ENCODE measurements around the gene THNSL1.
A peak's percentile ranks its signal among the peaks of the same experiment; 100 is the strongest.

Gene THNSL1

DNA sequence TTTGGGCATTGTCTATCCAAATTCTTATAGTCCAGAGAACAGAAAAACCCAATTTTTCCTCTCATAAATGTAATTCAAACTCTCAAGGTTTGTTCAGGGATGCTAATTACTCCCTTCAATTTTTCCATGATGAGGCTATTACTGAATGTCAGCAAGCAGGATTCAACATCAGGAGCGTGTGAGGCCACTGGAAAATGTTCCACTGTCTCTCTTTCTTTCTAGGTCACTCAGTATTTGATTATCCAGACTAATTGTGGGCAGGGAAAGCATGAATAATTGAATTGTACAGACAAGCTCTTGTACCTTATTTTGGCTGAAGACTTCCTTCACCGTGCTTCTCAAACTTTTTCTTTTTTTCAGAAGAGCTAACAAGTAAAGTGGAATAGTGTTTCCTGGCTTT lies 30.7 kb downstream of the THNSL1 start:
- Histone ChIP-seq H3K27ac (ENCODE audit: low read depth, low read length) (no peak overlapping the region), H3K27me3 (ENCODE audit: control insufficient read depth, insufficient read depth, low read length) (no peaks in the 10 kb centered on the region), H3K4me3 (ENCODE audit: low read length) (no peak overlapping the region), H3K36me3 (ENCODE audit: control insufficient read depth, insufficient read depth, low read length) (no peaks in the 10 kb centered on the region), H3K9ac (ENCODE audit: low read length) (no peak overlapping the region), H3K4me1 (ENCODE audit: control insufficient read depth, insufficient read depth, low read length) (peaks cover 2% of the 10 kb centered on the region)

- Histone ChIP-seq H3K36me3 (ENCODE audit: control insufficient read depth, insufficient read depth, low read length) (no peaks in the 10 kb centered on the region), H3K27me3 (ENCODE audit: control insufficient read depth, insufficient read depth, low read length) (no peaks in the 10 kb centered on the region), H3K4me3 (ENCODE audit: low read length) (no peak overlapping the region), H3K27ac (ENCODE audit: low read depth, low read length) (no peak overlapping the region), H3K9ac (ENCODE audit: low read length) (no peak overlapping the region), H3K4me1 (ENCODE audit: control insufficient read depth, insufficient read depth, low read length) (peaks cover 2% of the 10 kb centered on the region)
Measured at GRCh38 chr10:25047591-25048301, 31.3 kb downstream of the THNSL1 start.

GRCh38 chr10:25048450-25048849 lies 32.0 kb downstream of the THNSL1 start:
- Histone ChIP-seq H3K27ac (ENCODE audit: low read depth, low read length) (no peak overlapping the region), H3K27me3 (ENCODE audit: control insufficient read depth, insufficient read depth, low read length) (no peaks in the 10 kb centered on the region), H3K4me3 (ENCODE audit: low read length) (no peak overlapping the region), H3K36me3 (ENCODE audit: control insufficient read depth, insufficient read depth, low read length) (no peaks in the 10 kb centered on the region), H3K4me1 (ENCODE audit: control insufficient read depth, insufficient read depth, low read length) (peaks cover 2% of the 10 kb centered on the region), H3K9ac (ENCODE audit: low read length) (no peak overlapping the region)

- Histone ChIP-seq H3K4me1 (ENCODE audit: control insufficient read depth, insufficient read depth, low read length) (peaks cover 2% of the 10 kb centered on the region), H3K4me3 (ENCODE audit: low read length) (no peak overlapping the region), H3K9ac (ENCODE audit: low read length) (no peak overlapping the region), H3K27me3 (ENCODE audit: control insufficient read depth, insufficient read depth, low read length) (no peaks in the 10 kb centered on the region), H3K36me3 (ENCODE audit: control insufficient read depth, insufficient read depth, low read length) (no peaks in the 10 kb centered on the region), H3K27ac (ENCODE audit: low read depth, low read length) (no peak overlapping the region)
Measured at GRCh38 chr10:25049966-25050365, 33.6 kb downstream of the THNSL1 start.

GRCh38 chr10:25050402-25050801 lies 34.0 kb downstream of the THNSL1 start:
- Histone ChIP-seq H3K9ac (ENCODE audit: low read length) (no peak overlapping the region), H3K4me3 (ENCODE audit: low read length) (no peak overlapping the region), H3K36me3 (ENCODE audit: control insufficient read depth, insufficient read depth, low read length) (no peaks in the 10 kb centered on the region), H3K27me3 (ENCODE audit: control insufficient read depth, insufficient read depth, low read length) (no peaks in the 10 kb centered on the region), H3K27ac (ENCODE audit: low read depth, low read length) (no peak overlapping the region), H3K4me1 (ENCODE audit: control insufficient read depth, insufficient read depth, low read length) (peaks cover 2% of the 10 kb centered on the region)

- H3K36me3 ChIP-seq (ENCODE audit: control insufficient read depth, insufficient read depth, low read length), result no peaks in the 10 kb centered on the region
- peaks cover 2% of the 10 kb centered on the region for H3K4me1 ChIP-seq (ENCODE audit: control insufficient read depth, insufficient read depth, low read length)
- H3K27ac ChIP-seq (ENCODE audit: low read depth, low read length), result no peak overlapping the region
- no peak overlapping the region for H3K9ac ChIP-seq (ENCODE audit: low read length)
- H3K27me3 ChIP-seq (ENCODE audit: control insufficient read depth, insufficient read depth, low read length), result no peaks in the 10 kb centered on the region
- H3K4me3 ChIP-seq (ENCODE audit: low read length), result no peak overlapping the region
Measured at GRCh38 chr10:25052012-25052411, 35.6 kb downstream of the THNSL1 start.

DNA sequence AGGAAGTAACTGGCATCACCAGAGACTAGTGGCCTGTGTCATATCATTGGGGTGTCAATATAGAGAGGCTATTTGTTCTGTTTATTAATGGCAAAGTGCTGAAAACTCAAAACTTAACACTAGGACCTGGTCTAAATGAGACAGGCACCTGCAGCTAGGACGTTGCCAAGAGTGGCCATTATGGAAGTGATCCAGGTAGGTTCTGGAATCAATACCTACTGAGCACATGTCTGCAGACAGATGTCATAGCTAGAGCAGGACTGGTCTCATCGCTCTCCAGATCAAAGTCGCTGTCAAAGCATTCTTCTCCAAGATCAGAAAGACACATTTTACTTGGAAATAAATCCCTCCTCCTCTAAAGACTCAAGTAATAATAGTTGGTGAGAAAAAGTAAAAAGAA lies 40.3 kb downstream of the THNSL1 start:
- Histone ChIP-seq H3K4me3 (ENCODE audit: low read length) (no peak overlapping the region), H3K4me1 (ENCODE audit: control insufficient read depth, insufficient read depth, low read length) (no peaks in the 10 kb centered on the region), H3K9ac (ENCODE audit: low read length) (no peak overlapping the region), H3K36me3 (ENCODE audit: control insufficient read depth, insufficient read depth, low read length) (no peaks in the 10 kb centered on the region), H3K27ac (ENCODE audit: low read depth, low read length) (no peak overlapping the region), H3K27me3 (ENCODE audit: control insufficient read depth, insufficient read depth, low read length) (no peaks in the 10 kb centered on the region)

GRCh38 chr10:25057886-25058285 lies 41.5 kb downstream of the THNSL1 start:
- Histone ChIP-seq H3K27ac (ENCODE audit: low read depth, low read length) (no peak overlapping the region), H3K4me1 (ENCODE audit: control insufficient read depth, insufficient read depth, low read length) (no peaks in the 10 kb centered on the region), H3K27me3 (ENCODE audit: control insufficient read depth, insufficient read depth, low read length) (no peaks in the 10 kb centered on the region), H3K36me3 (ENCODE audit: control insufficient read depth, insufficient read depth, low read length) (no peaks in the 10 kb centered on the region), H3K4me3 (ENCODE audit: low read length) (no peak overlapping the region), H3K9ac (ENCODE audit: low read length) (no peak overlapping the region)

DNA sequence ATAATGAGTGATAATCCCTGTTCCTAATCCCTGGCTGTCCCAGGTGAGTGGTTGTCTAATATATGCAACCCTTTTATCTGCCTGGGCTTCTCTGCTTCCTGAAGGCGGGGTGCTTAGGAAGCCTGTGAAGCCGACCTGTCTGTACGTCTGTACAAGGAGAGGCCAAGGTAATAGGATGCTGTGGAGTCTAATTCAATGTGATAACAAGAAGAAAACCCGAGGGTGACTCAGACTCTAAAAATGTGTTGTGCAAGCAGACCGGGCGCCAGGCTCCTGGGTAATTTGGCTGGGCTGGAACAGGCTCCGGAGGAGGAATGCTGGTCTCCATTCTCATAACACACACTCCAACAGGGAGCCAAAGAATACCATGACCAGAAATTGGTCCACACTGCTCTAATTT lies 43.6 kb downstream of the THNSL1 start:
- H3K27ac ChIP-seq (ENCODE audit: low read depth, low read length), result no peak overlapping the region
- no peaks in the 10 kb centered on the region for H3K36me3 ChIP-seq (ENCODE audit: control insufficient read depth, insufficient read depth, low read length)
- H3K4me1 ChIP-seq (ENCODE audit: control insufficient read depth, insufficient read depth, low read length), result no peaks in the 10 kb centered on the region
- no peaks in the 10 kb centered on the region for H3K27me3 ChIP-seq (ENCODE audit: control insufficient read depth, insufficient read depth, low read length)
- H3K9ac ChIP-seq (ENCODE audit: low read length), result no peak overlapping the region
- no peak overlapping the region for H3K4me3 ChIP-seq (ENCODE audit: low read length)

- Histone ChIP-seq H3K36me3 (ENCODE audit: control insufficient read depth, insufficient read depth, low read length) (no peaks in the 10 kb centered on the region), H3K27me3 (ENCODE audit: control insufficient read depth, insufficient read depth, low read length) (no peaks in the 10 kb centered on the region), H3K4me1 (ENCODE audit: control insufficient read depth, insufficient read depth, low read length) (no peaks in the 10 kb centered on the region), H3K27ac (ENCODE audit: low read depth, low read length) (no peak overlapping the region), H3K4me3 (ENCODE audit: low read length) (no peak overlapping the region), H3K9ac (ENCODE audit: low read length) (no peak overlapping the region)
Measured at GRCh38 chr10:25061125-25061524, 44.7 kb downstream of the THNSL1 start.

DNA sequence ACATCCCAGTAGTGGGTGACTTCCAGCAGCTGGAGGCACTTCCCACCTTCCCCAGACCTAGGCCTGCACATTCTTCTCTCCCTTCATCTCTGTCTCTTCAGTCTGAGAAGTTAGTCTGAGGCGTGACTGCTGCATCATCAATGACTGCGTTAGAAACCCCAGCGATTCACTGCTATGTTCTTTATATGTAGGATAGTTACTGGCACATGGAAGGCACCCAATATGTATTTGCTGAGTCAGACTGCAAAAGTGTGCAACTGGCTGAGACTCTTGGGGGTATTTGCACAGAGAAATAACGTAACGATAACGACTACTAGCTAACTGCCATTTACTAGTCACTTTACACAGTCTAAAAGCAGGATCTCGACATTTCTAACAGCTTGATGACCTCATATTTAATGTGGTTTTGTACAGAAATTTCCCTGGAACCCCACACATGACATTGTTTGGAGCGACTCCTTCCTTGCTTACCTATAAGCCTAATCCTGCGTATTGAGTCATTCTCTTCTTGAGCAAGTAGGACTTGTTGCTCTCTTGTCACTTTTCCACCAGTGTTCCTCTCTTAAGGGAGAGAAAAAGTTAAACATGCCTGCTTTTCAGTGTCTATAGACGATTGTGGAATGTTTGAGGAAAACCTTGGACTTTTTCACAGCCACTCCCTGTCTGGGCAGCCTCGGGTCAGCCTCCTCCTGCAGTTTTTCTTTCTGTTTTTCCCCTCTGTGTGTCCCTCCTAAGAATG lies 45.5 kb downstream of the THNSL1 start:
- no peak overlapping the region for H3K9ac ChIP-seq (ENCODE audit: low read length)
- H3K4me1 ChIP-seq (ENCODE audit: control insufficient read depth, insufficient read depth, low read length), result no peaks in the 10 kb centered on the region
- H3K4me3 ChIP-seq (ENCODE audit: low read length), result peak overlapping the region; percentile 39
- H3K27me3 ChIP-seq (ENCODE audit: control insufficient read depth, insufficient read depth, low read length), result no peaks in the 10 kb centered on the region
- H3K36me3 ChIP-seq (ENCODE audit: control insufficient read depth, insufficient read depth, low read length), result no peaks in the 10 kb centered on the region
- H3K27ac ChIP-seq (ENCODE audit: low read depth, low read length), result no peak overlapping the region

DNA sequence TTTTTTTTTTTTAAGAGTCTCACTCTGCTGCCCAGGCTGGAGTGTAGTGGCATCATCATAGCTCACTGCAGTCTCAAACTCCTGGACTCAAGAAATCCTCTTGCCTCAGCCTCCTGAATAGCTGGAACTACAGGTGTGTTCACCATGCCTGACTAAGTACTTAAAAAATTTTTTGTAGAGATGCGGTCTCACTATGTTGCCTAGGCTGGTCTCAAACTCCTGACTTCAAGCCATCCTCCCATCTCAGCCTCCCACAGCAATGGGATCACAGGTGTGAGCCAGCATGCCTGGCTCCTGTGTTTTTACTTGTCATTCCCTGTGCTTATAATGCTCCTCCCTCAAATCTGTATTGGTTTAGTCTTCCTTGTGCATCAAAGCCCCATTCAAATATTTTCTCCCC lies 46.7 kb downstream of the THNSL1 start:
- no peaks in the 10 kb centered on the region for H3K4me1 ChIP-seq (ENCODE audit: control insufficient read depth, insufficient read depth, low read length)
- no peaks in the 10 kb centered on the region for H3K36me3 ChIP-seq (ENCODE audit: control insufficient read depth, insufficient read depth, low read length)
- H3K4me3 ChIP-seq (ENCODE audit: low read length), result no peak overlapping the region
- H3K27me3 ChIP-seq (ENCODE audit: control insufficient read depth, insufficient read depth, low read length), result no peaks in the 10 kb centered on the region
- H3K9ac ChIP-seq (ENCODE audit: low read length), result no peak overlapping the region
- no peak overlapping the region for H3K27ac ChIP-seq (ENCODE audit: low read depth, low read length)

DNA sequence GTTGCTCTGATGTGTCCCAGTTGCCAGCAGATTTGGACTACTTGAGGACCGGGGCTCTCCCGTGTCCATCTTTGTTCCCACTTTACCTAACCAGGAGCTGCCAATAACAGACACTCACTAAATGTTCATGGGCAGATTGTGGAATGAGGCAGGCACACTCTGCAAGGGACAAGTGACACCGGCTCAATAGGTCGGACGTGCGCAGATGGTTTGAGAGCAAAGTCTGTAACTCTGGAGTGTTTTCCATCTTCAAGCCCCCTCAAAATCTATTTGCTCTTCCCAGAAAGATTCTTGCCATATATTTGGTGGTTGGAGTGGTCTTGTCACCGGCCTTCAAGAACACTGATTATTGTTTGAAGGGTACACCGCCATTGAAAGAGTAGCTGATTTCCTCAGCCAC lies 47.2 kb downstream of the THNSL1 start:
- no peak overlapping the region for H3K9ac ChIP-seq (ENCODE audit: low read length)
- H3K27me3 ChIP-seq (ENCODE audit: control insufficient read depth, insufficient read depth, low read length), result no peaks in the 10 kb centered on the region
- H3K36me3 ChIP-seq (ENCODE audit: control insufficient read depth, insufficient read depth, low read length), result no peaks in the 10 kb centered on the region
- H3K27ac ChIP-seq (ENCODE audit: low read depth, low read length), result no peak overlapping the region
- H3K4me3 ChIP-seq (ENCODE audit: low read length), result no peak overlapping the region
- H3K4me1 ChIP-seq (ENCODE audit: control insufficient read depth, insufficient read depth, low read length), result no peaks in the 10 kb centered on the region

Data from rectal smooth muscle tissue (tissue), 1 donor.